ENCODE data around the gene SAMD7.

The SAMD7 gene

DNA sequence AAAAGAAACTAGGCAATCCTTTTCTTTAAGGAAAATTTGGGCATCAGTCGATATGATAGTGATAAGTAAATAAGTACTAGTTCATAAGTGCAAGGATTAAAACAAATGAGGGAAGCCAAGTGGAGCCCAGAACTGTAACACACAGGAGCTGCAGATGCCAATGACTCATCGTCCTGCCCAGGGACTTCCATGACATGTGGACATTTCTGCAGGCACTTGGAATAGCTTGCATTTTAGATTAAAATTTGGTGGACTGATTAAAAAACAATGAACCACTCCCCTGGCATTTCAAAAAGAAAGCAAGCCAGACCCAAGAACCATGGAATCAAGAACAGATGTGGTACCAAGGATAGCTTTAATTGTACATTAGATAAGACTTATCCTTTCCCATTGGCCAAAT, 2.9 kb downstream of the SAMD7 start:
- H3K4me3 ChIP-seq (ENCODE audit: low read depth, low read length): no peak overlapping the region
- ChIA-PET CTCF (interaction anchor here (1.0 kb wide), 1 partner anchor 9 kb away, joined by 3 read pairs; no protein-coding TSS in a partner anchor), POLR2A (no interaction called here)
- no peak for TF ChIP-seq CTCF (IDR thresholded peaks at IDR 0.05; ENCODE audit: insufficient read depth, low read length, missing control alignments)
- DNase-seq (ENCODE audit: low read depth, low spot score): no peak

- no peak for TF ChIP-seq CTCF (IDR thresholded peaks at IDR 0.05; ENCODE audit: insufficient read depth, low read length, missing control alignments)
- POLR2A ChIA-PET: no interaction called here
- CTCF ChIA-PET: interaction anchor here (0.8 kb wide), 1 partner anchor 9 kb away, joined by 3 read pairs; no protein-coding TSS in a partner anchor
- no peak overlapping the region for H3K4me3 ChIP-seq (ENCODE audit: low read depth, low read length)
- no peak for DNase-seq (ENCODE audit: low read depth, low spot score)
These were observed 11.8 kb downstream of the SAMD7 start for GRCh38 chr3:169923189-169923588.

- ChIA-PET CTCF (interaction anchor here (0.8 kb wide), 1 partner anchor 9 kb away, joined by 3 read pairs; no protein-coding TSS in a partner anchor), POLR2A (no interaction called here)
- DNase-seq (ENCODE audit: low read depth, low spot score): no peak
- no peak for TF ChIP-seq CTCF (IDR thresholded peaks at IDR 0.05; ENCODE audit: insufficient read depth, low read length, missing control alignments)
- no peak overlapping the region for H3K4me3 ChIP-seq (ENCODE audit: low read depth, low read length)
These were observed 12.5 kb downstream of the SAMD7 start for GRCh38 chr3:169923831-169924230.

GRCh38 chr3:169929830-169930519, 18.6 kb downstream of the SAMD7 start:
- no peak for TF ChIP-seq CTCF (IDR thresholded peaks at IDR 0.05; ENCODE audit: insufficient read depth, low read length, missing control alignments)
- no peak overlapping the region for H3K4me3 ChIP-seq (ENCODE audit: low read depth, low read length)
- ChIA-PET POLR2A (no interaction called here), CTCF (no interaction called here)
- no peak for DNase-seq (ENCODE audit: low read depth, low spot score)

GRCh38 chr3:169930843-169931242, 19.5 kb downstream of the SAMD7 start:
- H3K4me3 ChIP-seq (ENCODE audit: low read depth, low read length): no peak overlapping the region
- CTCF ChIA-PET: no interaction called here
- POLR2A ChIA-PET: no interaction called here
- no peak for DNase-seq (ENCODE audit: low read depth, low spot score)
- no peak for TF ChIP-seq CTCF (IDR thresholded peaks at IDR 0.05; ENCODE audit: insufficient read depth, low read length, missing control alignments)

GRCh38 chr3:169931747-169932520, 20.6 kb downstream of the SAMD7 start:
- H3K4me3 ChIP-seq (ENCODE audit: low read depth, low read length): no peak overlapping the region
- DNase-seq (ENCODE audit: low read depth, low spot score): no peak
- TF ChIP-seq CTCF (IDR thresholded peaks at IDR 0.05; ENCODE audit: insufficient read depth, low read length, missing control alignments): no peak
- CTCF ChIA-PET: no interaction called here
- POLR2A ChIA-PET: no interaction called here

Data from AG04449 (cell line).